GM23248 (cell line): ENCODE data around the gene SMTNL1.

Source experiments
- EZH2 ChIP-seq: fragments of 200-600 bp; sonication (generic); IDR thresholded peaks from 2 replicates; pipeline ENCODE4 v1.6.1; 2018; ENCODE audit warnings: antibody characterized with exemption, mild to moderate bottlenecking; ENCODE audit not compliant: insufficient read depth, poor library complexity, severe bottlenecking
- EZH2phosphoT487 ChIP-seq: fragments of 200-600 bp; sonication (generic); IDR thresholded peaks from 2 replicates; pipeline ENCODE4 v1.6.1; 2018; ENCODE audit warnings: antibody characterized with exemption, moderate library complexity, mild to moderate bottlenecking, low read depth; ENCODE audit not compliant: insufficient read depth

- TF ChIP-seq EZH2 (no peak), EZH2phosphoT487 (no peak)
Measured at GRCh38 chr11:57500515-57500914, 36.9 kb upstream of the SMTNL1 start.
